SU-DHL-6 (cell line): ENCODE results near the gene NTRK1.

Experiments
- CTCF ChIP-seq: fragments of 200-600 bp; sonication (generic); IDR thresholded peaks from one replicate; pipeline ENCODE4 v1.5.1; 2017; ENCODE audit warnings: antibody characterized with exemption, mild to moderate bottlenecking, low read length, moderate library complexity; ENCODE audit not compliant: insufficient read depth, poor library complexity, severe bottlenecking
- EZH2phosphoT487 ChIP-seq: fragments of 200-600 bp; sonication (generic), shearing (Covaris generic); conservative IDR thresholded peaks from 2 replicates; pipeline ENCODE4 v1.6.1; 2018; ENCODE audit warnings: mild to moderate bottlenecking, antibody characterized with exemption, low read length, moderate library complexity, mixed read lengths

- no peak for TF ChIP-seq CTCF
- TF ChIP-seq EZH2phosphoT487, result no peak
Observed at GRCh38 chr1:156840186-156840897, 20.3 kb upstream of the NTRK1 start.
